Measurements from ENCODE around the gene LZTS3. TPM values are rescaled to one million over a fixed set of nuclear protein-coding genes. Genes with fewer than 3 reads are reported as not detected.

The LZTS3 gene
- total and polyA plus RNA-seq, 2 of the 8 experiments (the other 6 are each of a cell fraction or from before 2014, with no cell fraction given): 31.8 to 33.5 TPM

DNA sequence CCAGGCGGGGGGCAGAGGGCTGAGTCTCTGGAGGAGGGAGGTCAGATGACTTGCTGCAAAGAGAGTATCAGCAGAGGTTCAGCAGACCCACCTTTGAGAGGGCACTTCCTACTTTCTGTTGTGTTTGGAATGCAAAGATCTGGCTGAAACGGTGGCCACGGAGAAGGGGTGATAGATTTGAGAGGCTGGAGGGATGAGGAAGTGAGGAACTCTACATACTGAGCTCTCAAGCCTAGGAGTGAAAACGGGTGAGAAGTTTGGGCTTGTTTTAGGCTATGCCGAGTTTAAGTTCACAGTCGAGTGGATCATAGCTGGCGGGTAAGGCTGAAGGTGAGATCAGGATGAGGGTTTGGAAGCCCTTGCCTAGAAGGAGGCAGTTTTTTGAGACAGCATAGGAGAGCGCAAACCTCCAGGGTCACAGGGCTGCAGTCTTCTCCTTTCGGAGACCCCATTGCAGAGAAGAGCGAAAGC, 35.5 kb upstream of the LZTS3 start (continued):
- TF ChIP-seq, protein P1, sequence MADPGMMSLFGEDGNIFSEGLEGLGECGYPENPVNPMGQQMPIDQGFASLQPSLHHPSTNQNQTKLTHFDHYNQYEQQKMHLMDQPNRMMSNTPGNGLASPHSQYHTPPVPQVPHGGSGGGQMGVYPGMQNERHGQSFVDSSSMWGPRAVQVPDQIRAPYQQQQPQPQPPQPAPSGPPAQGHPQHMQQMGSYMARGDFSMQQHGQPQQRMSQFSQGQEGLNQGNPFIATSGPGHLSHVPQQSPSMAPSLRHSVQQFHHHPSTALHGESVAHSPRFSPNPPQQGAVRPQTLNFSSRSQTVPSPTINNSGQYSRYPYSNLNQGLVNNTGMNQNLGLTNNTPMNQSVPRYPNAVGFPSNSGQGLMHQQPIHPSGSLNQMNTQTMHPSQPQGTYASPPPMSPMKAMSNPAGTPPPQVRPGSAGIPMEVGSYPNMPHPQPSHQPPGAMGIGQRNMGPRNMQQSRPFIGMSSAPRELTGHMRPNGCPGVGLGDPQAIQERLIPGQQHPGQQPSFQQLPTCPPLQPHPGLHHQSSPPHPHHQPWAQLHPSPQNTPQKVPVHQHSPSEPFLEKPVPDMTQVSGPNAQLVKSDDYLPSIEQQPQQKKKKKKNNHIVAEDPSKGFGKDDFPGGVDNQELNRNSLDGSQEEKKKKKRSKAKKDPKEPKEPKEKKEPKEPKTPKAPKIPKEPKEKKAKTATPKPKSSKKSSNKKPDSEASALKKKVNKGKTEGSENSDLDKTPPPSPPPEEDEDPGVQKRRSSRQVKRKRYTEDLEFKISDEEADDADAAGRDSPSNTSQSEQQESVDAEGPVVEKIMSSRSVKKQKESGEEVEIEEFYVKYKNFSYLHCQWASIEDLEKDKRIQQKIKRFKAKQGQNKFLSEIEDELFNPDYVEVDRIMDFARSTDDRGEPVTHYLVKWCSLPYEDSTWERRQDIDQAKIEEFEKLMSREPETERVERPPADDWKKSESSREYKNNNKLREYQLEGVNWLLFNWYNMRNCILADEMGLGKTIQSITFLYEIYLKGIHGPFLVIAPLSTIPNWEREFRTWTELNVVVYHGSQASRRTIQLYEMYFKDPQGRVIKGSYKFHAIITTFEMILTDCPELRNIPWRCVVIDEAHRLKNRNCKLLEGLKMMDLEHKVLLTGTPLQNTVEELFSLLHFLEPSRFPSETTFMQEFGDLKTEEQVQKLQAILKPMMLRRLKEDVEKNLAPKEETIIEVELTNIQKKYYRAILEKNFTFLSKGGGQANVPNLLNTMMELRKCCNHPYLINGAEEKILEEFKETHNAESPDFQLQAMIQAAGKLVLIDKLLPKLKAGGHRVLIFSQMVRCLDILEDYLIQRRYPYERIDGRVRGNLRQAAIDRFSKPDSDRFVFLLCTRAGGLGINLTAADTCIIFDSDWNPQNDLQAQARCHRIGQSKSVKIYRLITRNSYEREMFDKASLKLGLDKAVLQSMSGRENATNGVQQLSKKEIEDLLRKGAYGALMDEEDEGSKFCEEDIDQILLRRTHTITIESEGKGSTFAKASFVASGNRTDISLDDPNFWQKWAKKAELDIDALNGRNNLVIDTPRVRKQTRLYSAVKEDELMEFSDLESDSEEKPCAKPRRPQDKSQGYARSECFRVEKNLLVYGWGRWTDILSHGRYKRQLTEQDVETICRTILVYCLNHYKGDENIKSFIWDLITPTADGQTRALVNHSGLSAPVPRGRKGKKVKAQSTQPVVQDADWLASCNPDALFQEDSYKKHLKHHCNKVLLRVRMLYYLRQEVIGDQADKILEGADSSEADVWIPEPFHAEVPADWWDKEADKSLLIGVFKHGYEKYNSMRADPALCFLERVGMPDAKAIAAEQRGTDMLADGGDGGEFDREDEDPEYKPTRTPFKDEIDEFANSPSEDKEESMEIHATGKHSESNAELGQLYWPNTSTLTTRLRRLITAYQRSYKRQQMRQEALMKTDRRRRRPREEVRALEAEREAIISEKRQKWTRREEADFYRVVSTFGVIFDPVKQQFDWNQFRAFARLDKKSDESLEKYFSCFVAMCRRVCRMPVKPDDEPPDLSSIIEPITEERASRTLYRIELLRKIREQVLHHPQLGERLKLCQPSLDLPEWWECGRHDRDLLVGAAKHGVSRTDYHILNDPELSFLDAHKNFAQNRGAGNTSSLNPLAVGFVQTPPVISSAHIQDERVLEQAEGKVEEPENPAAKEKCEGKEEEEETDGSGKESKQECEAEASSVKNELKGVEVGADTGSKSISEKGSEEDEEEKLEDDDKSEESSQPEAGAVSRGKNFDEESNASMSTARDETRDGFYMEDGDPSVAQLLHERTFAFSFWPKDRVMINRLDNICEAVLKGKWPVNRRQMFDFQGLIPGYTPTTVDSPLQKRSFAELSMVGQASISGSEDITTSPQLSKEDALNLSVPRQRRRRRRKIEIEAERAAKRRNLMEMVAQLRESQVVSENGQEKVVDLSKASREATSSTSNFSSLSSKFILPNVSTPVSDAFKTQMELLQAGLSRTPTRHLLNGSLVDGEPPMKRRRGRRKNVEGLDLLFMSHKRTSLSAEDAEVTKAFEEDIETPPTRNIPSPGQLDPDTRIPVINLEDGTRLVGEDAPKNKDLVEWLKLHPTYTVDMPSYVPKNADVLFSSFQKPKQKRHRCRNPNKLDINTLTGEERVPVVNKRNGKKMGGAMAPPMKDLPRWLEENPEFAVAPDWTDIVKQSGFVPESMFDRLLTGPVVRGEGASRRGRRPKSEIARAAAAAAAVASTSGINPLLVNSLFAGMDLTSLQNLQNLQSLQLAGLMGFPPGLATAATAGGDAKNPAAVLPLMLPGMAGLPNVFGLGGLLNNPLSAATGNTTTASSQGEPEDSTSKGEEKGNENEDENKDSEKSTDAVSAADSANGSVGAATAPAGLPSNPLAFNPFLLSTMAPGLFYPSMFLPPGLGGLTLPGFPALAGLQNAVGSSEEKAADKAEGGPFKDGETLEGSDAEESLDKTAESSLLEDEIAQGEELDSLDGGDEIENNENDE (IDR thresholded peaks at IDR 0.05; ENCODE audit: insufficient replicate concordance, low read length): no peak
- TF ChIP-seq RXRA (IDR thresholded peaks at IDR 0.05; ENCODE audit: insufficient read depth, low read depth, low read length) (no peak), NANOG (IDR thresholded peaks at IDR 0.05; ENCODE audit: insufficient read depth, low read depth, low read length, poor library complexity, severe bottlenecking) (no peak), CHD2 (IDR thresholded peaks at IDR 0.05; ENCODE audit: low read length) (no peak), FOSL1 (IDR thresholded peaks at IDR 0.05; ENCODE audit: insufficient read depth, low read depth, low read length) (no peak), CBX5 (IDR thresholded peaks at IDR 0.05; ENCODE audit: low read depth, low read length) (no peak), CTBP2 (IDR thresholded peaks at IDR 0.05; ENCODE audit: borderline replicate concordance, insufficient read depth, insufficient read length, low read length) (no peak), BRCA1 (IDR thresholded peaks at IDR 0.05; ENCODE audit: low read depth, low read length) (no peak), SP1 (IDR thresholded peaks at IDR 0.05; ENCODE audit: low read depth, low read length) (no peak), ZNF274 (IDR thresholded peaks at IDR 0.05; ENCODE audit: borderline replicate concordance, extremely low read depth, low read length) (no peak), SIX5 (IDR thresholded peaks at IDR 0.05; ENCODE audit: low read depth, low read length) (no peak), TAF1 (IDR thresholded peaks at IDR 0.05; ENCODE audit: low read depth, low read length) (no peak)

Data from H1 (cell line).